HUDEP-2 (cell line): ENCODE data around the gene ZNF74.
A peak's percentile ranks its signal among the peaks of the same experiment; 100 is the strongest.

Experiments
- DNase-seq, 76 experiments: peaks; one replicate each; lab custom pipeline; 2025; ENCODE audit not compliant: unreplicated experiment in 76 of 76; lab: John Stamatoyannopoulos, UW

ZNF74 gene

GRCh38 chr22:20430720-20431510, 37.0 kb downstream of the ZNF74 start:
- DNase-seq, result peak in 36 of 76 experiments; percentile 3 to 57 (median 30)

GRCh38 chr22:20431511-20432192, 37.7 kb downstream of the ZNF74 start:
- no peak for DNase-seq

GRCh38 chr22:20432244-20432686, 38.3 kb downstream of the ZNF74 start:
- DNase-seq, result no peak

GRCh38 chr22:20433191-20433590, 39.2 kb downstream of the ZNF74 start:
- DNase-seq, result no peak

DNA sequence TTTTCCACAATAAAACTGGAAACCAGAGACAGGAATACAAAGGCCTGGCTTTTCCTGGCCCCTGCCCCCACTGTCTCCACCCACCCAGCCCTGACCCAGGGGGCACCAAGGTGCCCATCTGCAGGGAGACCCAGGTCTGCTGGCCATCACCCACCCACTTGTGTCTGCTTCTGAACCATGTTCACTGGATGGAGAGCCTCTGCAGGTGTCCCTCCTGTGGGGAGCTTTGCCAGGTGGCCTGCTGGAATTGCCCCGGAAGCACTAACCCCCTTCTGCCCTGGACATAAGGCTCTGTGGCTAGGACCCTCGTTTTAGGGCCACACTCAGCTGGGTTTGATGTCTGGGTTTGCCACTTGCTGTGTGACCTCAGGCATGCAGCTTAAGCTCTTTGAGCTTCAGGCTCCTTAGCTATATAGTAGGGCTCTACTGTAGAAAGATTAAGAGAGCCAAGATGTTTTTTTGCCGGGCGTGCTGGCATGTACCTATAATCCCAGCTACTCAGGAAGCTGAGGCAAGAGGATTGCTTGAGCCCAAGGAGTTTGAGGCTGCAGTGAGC, 39.8 kb downstream of the ZNF74 start:
- no peak for DNase-seq

DNA sequence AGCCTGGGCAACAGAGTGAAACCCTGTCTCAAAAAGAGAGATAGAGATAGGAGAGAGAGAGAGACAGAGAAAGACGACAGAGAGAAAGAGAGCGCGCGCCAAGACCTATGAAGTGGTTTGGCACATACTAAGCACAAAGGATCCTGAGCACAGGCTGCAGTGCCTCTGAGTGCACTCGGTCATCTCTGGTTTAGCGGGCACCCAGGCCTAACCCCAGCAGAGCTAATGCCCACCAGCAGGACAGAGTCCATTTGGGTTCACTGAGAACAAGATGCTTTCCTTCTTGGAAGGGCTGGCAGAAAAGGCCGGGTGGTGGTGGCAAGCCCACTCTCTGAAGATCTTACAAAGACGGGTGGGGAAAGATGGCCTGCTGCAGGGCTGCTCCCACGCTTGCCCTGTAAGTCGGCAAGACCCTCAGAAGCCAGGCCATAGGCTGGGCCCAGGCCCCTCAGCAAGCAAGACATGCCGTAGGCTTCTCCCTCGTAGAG, 40.4 kb downstream of the ZNF74 start:
- DNase-seq, result no peak

- no peak for DNase-seq
Observed at GRCh38 chr22:20434773-20435172, 40.8 kb downstream of the ZNF74 start.

DNA sequence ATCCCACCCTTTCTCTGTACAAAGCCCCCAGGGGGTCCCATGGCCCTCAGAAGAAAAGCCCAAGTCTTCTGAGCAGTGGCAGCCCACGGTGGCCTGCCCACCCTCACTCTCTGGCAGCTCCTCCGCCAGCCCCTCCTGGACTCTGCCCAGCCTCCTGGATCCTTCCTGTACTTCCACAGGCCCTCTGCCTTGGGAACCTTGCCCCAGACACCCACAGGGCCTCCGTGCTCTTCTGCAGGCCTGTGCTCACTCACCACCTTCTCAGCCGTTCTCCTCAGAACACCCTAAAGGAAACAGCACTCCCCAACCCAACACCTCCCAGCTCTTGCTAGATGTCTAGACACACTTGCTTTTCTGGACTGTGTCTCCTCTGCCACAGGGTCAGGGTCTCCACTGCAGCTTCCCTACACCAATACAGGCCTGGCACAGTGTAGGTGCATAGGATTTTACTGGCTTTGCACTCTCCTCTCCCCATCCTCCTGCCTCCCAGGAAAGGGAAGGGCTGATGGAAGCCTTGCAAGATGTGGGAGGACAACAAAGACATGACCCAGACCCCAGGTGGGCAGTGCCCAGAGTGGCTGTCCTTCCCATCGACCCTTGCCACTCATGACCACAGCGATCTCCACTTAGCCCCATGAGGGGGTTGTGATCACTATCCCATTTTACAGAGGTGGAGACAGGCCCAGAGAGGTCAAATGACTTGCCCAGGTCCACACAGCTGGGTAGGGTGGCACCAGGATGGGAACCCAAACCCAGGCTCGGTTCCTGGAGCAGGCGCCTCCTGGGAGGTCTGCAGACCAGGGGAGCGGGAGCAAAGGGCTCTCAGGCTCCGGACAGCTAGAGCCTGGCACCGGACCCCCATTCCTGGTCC, 41.7 kb downstream of the ZNF74 start:
- DNase-seq, result no peak

DNA sequence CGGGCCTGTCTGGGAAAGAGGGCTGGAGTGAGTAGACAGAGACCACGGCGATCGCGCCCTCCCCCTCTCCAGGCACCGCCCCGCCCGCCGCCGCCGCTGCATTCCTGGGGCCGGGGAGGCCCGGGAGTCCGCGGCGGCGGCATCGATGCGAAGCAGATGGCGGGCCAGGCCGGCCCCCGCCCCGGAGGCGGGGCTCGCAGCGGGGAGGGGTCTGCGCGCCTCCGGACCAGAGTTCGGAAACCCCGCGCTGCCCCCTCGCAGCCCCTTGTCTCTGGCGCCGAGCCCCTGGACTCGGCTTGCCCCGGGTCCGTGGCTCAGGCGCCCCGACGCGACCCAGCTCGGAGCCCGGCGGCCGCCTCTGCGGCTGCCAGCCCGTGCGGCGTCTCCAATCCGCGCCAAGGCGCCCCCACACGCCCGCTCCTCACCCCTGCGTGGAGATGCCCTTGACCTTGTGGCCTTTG, 42.4 kb downstream of the ZNF74 start:
- no peak for DNase-seq

GRCh38 chr22:20436768-20437612, 43.0 kb downstream of the ZNF74 start:
- DNase-seq, result no peak

DNA sequence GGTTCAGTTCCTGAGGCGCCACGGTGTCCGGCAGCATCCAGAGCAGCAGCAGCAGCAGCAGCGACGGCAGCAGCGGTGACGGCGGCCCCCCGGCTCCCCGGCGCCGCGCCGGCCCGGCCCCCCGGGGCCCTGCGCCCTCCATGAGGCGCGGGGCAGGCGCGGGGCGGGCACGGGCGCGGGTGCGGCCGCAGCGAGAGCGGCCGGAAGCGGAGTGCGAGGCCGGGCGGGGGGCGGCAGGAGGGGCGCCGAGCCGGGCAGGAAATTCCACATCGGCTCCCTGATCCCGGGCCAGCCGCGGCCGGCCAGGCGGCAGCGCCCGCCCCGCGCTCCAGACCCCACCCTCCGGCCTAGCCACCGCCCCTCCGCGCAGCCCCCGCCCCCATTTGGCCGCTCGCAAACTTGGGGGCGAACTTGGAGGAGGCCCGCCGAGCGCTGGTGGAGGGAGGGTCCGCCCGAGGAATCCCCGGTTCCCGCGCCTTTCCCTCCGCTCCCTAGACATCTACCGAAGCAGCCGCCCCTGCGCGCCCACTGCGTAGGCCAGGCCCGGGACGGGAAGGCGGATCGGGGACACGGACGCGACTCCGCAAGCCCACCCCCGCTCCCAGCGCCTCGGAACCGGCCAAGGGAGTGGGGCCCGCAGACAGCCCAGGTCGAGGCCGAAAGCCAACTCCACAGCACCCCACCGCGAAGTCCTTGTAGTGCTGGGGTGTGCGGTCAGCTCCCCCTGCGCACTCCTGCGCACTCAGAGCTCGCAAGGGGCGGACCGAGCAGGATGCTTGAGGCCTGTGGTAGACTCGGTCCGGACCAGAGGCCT, 43.9 kb downstream of the ZNF74 start, which contains the start of gene SCARF2:
SCARF2 (minus strand) TSS at position 213 of the 814 bp plus-strand sequence; CDS start at position 142, 71 bp downstream.
- no peak for DNase-seq

- DNase-seq, result no peak
Observed at GRCh38 chr22:20438427-20438677, 44.4 kb downstream of the ZNF74 start.

- DNase-seq, result no peak
Observed at GRCh38 chr22:20438678-20439492, 44.9 kb downstream of the ZNF74 start.

- DNase-seq, result no peak
Observed at GRCh38 chr22:20439556-20439927, 45.6 kb downstream of the ZNF74 start.

- no peak for DNase-seq
Observed at GRCh38 chr22:20439928-20440575, 46.1 kb downstream of the ZNF74 start.

DNA sequence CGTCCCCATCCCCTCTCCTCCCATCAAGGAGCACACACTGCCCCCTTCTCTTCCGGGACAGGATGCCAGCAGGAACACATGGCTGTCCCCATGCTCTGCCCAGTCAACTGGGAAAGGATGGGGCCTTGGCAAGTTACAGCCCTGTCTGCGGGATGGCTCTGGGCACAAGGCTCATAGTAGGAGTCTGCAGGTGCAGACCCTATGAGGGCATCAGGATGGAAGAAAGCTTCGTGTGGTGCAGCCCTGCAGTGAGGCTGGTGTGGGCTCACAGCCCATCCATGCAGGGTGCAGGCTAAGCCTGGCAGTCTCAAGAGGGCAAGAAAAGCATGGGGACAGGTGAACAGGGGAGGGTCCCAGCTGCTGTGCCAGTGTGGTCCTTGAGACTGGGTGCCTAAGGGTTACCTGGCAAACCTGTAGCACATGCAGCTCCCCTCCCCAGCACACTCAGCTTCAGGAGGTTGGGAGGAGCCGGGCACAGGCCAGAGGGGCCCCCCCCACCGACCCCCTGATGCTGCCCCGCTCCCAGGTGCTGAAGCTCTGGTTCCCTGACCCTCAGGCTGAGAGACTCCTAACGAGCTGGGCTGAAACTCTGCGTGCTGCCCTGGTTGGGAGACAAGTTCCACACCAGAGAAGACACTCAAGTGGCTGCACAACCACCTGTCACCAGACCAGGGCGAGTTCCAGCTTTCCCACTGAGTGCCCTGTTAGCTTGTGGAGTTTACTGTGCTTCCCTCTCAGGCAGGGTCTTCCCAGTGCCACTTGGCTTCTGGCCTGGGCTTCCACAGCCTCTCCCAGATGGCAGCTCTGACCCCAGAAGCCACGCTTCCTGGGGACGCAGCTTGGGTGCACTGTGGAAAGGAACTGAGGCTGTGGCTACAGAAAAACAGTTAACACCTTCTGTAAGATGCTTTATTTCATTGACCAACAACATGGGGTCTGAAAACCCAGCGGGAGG, 47.0 kb downstream of the ZNF74 start:
- DNase-seq, result no peak
